HepG2 (cell line): ENCODE measurements around the gene ZNF48. TPM values are rescaled to one million over a fixed set of nuclear protein-coding genes. Genes with fewer than 3 reads are reported as not detected.
A peak's percentile ranks its signal among the peaks of the same experiment; 100 is the strongest.

Source experiments
- ATAC-seq: fragments of 200-7000 bp; cut with Tn5 transposase; 3 replicates; pipeline ENCODE4 v1.9.1; 2020; ENCODE audit warnings: mild to moderate bottlenecking, moderate library complexity
- BruUV-seq: library from RNA; stranded (reverse); fragments of 400-500 nt; replicated peaks from 2 replicates; lab custom pipeline; 2021; lab: Mats Ljungman, UMichigan
- CTCF ChIA-PET: fragments of 300-600 bp; formaldehyde crosslinking; extraction: SDS; loops from one replicate; lab custom pipeline; 2021; ENCODE audit warnings: low total read pairs, inconsistent platforms, low intra/inter-chr PET ratio; lab: Yijun Ruan, JAX
- POLR2A ChIA-PET: fragments of 350-600 bp; sonication (Branson Sonifier 250); formaldehyde crosslinking; loops from one replicate; lab custom pipeline; 2020; ENCODE audit warnings: antibody characterized with exemption, inconsistent platforms; lab: Yijun Ruan, JAX
- DNase-seq: peaks from one replicate; pipeline ENCODE4 v3.0.0-alpha.2; 2015; ENCODE audit warnings: low spot score
- FAIRE-seq: peaks from 3 replicates; lab custom pipeline; 2011; peaks lifted over from hg19 to GRCh38; lab: Jason Lieb, UNC
- H2AFZ ChIP-seq: one replicate; pipeline ENCODE4 v1.6.1; 2011; ENCODE audit warnings: low read length, inconsistent platforms
- H3K27ac ChIP-seq: fragments of 300-600 bp; 3 replicates; pipeline ENCODE4 v1.8.0; 2011; ENCODE audit warnings: mixed run types, mild to moderate bottlenecking, mixed read lengths, low read length, inconsistent platforms; ENCODE audit not compliant: insufficient read depth; ENCODE audit errors: extremely low read length
- H3K27me3 ChIP-seq, 2 experiments: fragments of 200-600 bp in 1 of 2; 2 replicates in 1 of 2; 3 replicates in 1 of 2; pipeline versions ENCODE4 v1.6.0 to v1.8.0; 2011; ENCODE audit warnings: low read length in 2 of 2, mild to moderate bottlenecking in 2 of 2, moderate library complexity in 2 of 2, inconsistent platforms in 1 of 2; ENCODE audit not compliant: insufficient read depth in 2 of 2, control insufficient read depth in 1 of 2
- H3K36me3 ChIP-seq, 2 experiments: fragments of 200-600 bp in 1 of 2; replicated peaks in 1 of 2; 2 replicates in 1 of 2; 3 replicates in 1 of 2; pipeline versions ENCODE4 v1.5.1 to v1.8.0; 2011; ENCODE audit warnings: low read length in 2 of 2, inconsistent platforms in 1 of 2; ENCODE audit not compliant: insufficient read depth in 2 of 2, control insufficient read depth in 1 of 2
- H3K4me1 ChIP-seq: 2 replicates; pipeline ENCODE4 v1.5.1; 2012; ENCODE audit warnings: low read length, inconsistent platforms; ENCODE audit not compliant: insufficient read depth
- H3K4me2 ChIP-seq: 2 replicates; pipeline ENCODE4 v1.6.0; 2011; ENCODE audit warnings: low read depth, low read length, inconsistent platforms
- H3K4me3 ChIP-seq, 3 experiments: fragments of 200-600 bp in 1 of 3; sonication (generic), shearing (Covaris generic) in 1 of 3; replicated peaks in 1 of 3; 2 replicates each; pipeline ENCODE4 v1.5.1; 2011 to 2016; ENCODE audit warnings: low read length in 3 of 3, inconsistent platforms in 2 of 3, low read depth in 2 of 3, mild to moderate bottlenecking in 2 of 3, control low read depth in 1 of 3, mixed read lengths in 1 of 3; ENCODE audit not compliant: insufficient read depth in 1 of 3
- H3K79me2 ChIP-seq: one replicate; pipeline ENCODE4 v1.6.1; 2011; ENCODE audit warnings: low read length, inconsistent platforms; ENCODE audit not compliant: insufficient read depth
- H3K9ac ChIP-seq: 2 replicates; pipeline ENCODE4 v1.6.0; 2011; ENCODE audit warnings: mild to moderate bottlenecking, low read depth, low read length, inconsistent platforms; ENCODE audit not compliant: insufficient read depth
- H3K9me3 ChIP-seq: 2 replicates; pipeline ENCODE4 v1.5.1; 2012; ENCODE audit warnings: mild to moderate bottlenecking, low read length
- H4K20me1 ChIP-seq: 2 replicates; pipeline ENCODE4 v1.6.0; 2011; ENCODE audit warnings: inconsistent platforms, mild to moderate bottlenecking, low read length, moderate library complexity; ENCODE audit not compliant: insufficient read depth
- AGO1 ChIP-seq: fragments of 200-400 bp; formaldehyde crosslinking; IDR thresholded peaks from 2 replicates; pipeline ENCODE4 v1.6.1; 2017; ENCODE audit warnings: mild to moderate bottlenecking, low read depth, low read length, moderate library complexity; ENCODE audit not compliant: poor library complexity, severe bottlenecking
- AGO2 ChIP-seq: fragments of 200-400 bp; formaldehyde crosslinking; optimal IDR thresholded peaks from 2 replicates; pipeline ENCODE3; 2017; ENCODE audit warnings: mild to moderate bottlenecking, low read depth, low read length, moderate library complexity
- AKAP8 ChIP-seq: sonication (generic); formaldehyde crosslinking; IDR thresholded peaks from 2 replicates; pipeline ENCODE4 v1.5.1; 2020; ENCODE audit warnings: mild to moderate bottlenecking, missing genetic modification reagents
- HIVEP1 ChIP-seq: sonication (generic); formaldehyde crosslinking; IDR thresholded peaks from 2 replicates; pipeline ENCODE4 v1.4.0; 2020; ENCODE audit warnings: mild to moderate bottlenecking, missing genetic modification reagents
- IRX3 ChIP-seq: sonication (generic); formaldehyde crosslinking; IDR thresholded peaks from 2 replicates; pipeline ENCODE4 v1.8.1; 2023; ENCODE audit warnings: mild to moderate bottlenecking, low read depth, missing genetic modification reagents, borderline replicate concordance
- POLR2G ChIP-seq: fragments of 200-400 bp; formaldehyde crosslinking; IDR thresholded peaks from 2 replicates; pipeline ENCODE4 v1.6.1; 2018; ENCODE audit warnings: mild to moderate bottlenecking, low read depth, low read length, moderate library complexity
- RAD21 ChIP-seq: fragments of 450-650 bp; formaldehyde crosslinking; IDR thresholded peaks from 2 replicates; pipeline ENCODE4 v1.5.0; 2020; ENCODE audit warnings: mild to moderate bottlenecking
- RBFOX2 ChIP-seq: fragments of 200-400 bp; formaldehyde crosslinking; IDR thresholded peaks from 2 replicates; pipeline ENCODE4 v1.6.1; 2017; ENCODE audit warnings: low read depth, mild to moderate bottlenecking, low read length
- ZNF281 ChIP-seq: sonication (generic); formaldehyde crosslinking; IDR thresholded peaks from 2 replicates; pipeline ENCODE4 v1.4.0; 2020; ENCODE audit warnings: missing genetic modification reagents, borderline replicate concordance
- ZNF563 ChIP-seq: sonication (generic); formaldehyde crosslinking; IDR thresholded peaks from 2 replicates; pipeline ENCODE4 v1.8.0; 2022; ENCODE audit warnings: mild to moderate bottlenecking, moderate library complexity, missing genetic modification reagents
- ZNF687 ChIP-seq: sonication (generic); formaldehyde crosslinking; IDR thresholded peaks from 2 replicates; pipeline ENCODE4 v1.5.1; 2020; ENCODE audit warnings: mild to moderate bottlenecking, missing genetic modification reagents, moderate library complexity
- ZNF776 ChIP-seq: sonication (generic); formaldehyde crosslinking; IDR thresholded peaks from 2 replicates; pipeline ENCODE4 v1.4.0; 2020; ENCODE audit warnings: mild to moderate bottlenecking, missing genetic modification reagents
- WGBS: methylation state at CpG from one replicate; pipeline ENCODE4 v1.1.6; 2017; ENCODE audit warnings: low lambda C conversion rate; 5-methylcytosine and 5-hydroxymethylcytosine counted together
- in situ Hi-C: cut with HindIII; loops from 2 replicates; pipeline ENCODE4 v1.10.0; 2017; ENCODE audit warnings: low pct_unique_long_range_greater_than_20kb; ENCODE audit not compliant: extremely low pct_ligation_motif_present
- intact Hi-C: fragments of 100-400 bp; cut with micrococcal nuclease; formaldehyde crosslinking; loops from one replicate; pipeline ENCODE4 v1.10.0; 2022; ENCODE audit not compliant: unreplicated experiment
- polyA plus RNA-seq, 8 experiments: library from polyadenylated mRNA; depleted of rRNA in 3 of 8; stranded (reverse) in 7 of 8; unstranded in 1 of 8; fragments of >200 nt; fragmentation: Illumina TruSeq in 4 of 8; extraction: Trizol in 4 of 8; gene quantifications; 2 replicates each; pipeline versions ENCODE4 v1.2.1 to v1.2.3, GENCODE V29; 2011 to 2016; ENCODE audit warnings: low read depth in 4 of 8, missing spikeins in 1 of 8, mixed read lengths in 1 of 8; ENCODE audit not compliant: insufficient read depth in 1 of 8
- total RNA-seq, 5 experiments: library from RNA; depleted of rRNA; stranded (reverse); fragments of >200 nt; fragmentation: Illumina TruSeq; extraction: Trizol; gene quantifications; 2 replicates each; pipeline ENCODE4 v1.2.3, GENCODE V29; 2016; ENCODE audit warnings: low read depth in 1 of 5

Gene ZNF48
- total and polyA plus RNA-seq, 2 of the 13 experiments (the other 11 are each of a cell fraction or from before 2014, with no cell fraction given), result 9.9 to 12.3 TPM

- Histone ChIP-seq H3K9me3 (no peaks in the 10 kb centered on the region), H4K20me1 (no peaks in the 10 kb centered on the region), H3K4me3 (no peak overlapping the region), H3K4me2 (0 out of 2 replicates have a peak overlapping the region, but pooled peaks have one; percentile 95), H3K27me3 (no peaks in the 10 kb centered on the region; a peak in 1 of 5 replicates), H3K9ac (no peak overlapping the region; the same call in 1 of the 2 replicates), H2AFZ (no peak overlapping the region), H3K79me2 (peaks cover 26% of the 10 kb centered on the region), H3K4me1 (peaks cover 43% of the 10 kb centered on the region), H3K27ac (peak overlapping the region; percentile 5), H3K36me3 (peaks cover 12 to 40% of the 10 kb centered on the region in 2 experiments)
- ATAC-seq (no peak), FAIRE-seq (no peak), DNase-seq (no peak)
- ChIA-PET POLR2A (interaction anchor here (1.7 to 6.7 kb wide), 2 partner anchors 12 to 52 kb away, joined by 4 to 94 read pairs; partner anchors contain the start of gene TBC1D10B), CTCF (no interaction called here)
- 92% methylated on average over 37 of the region's 37 CpGs for WGBS
- BruUV-seq, result no TSS peak
- intact Hi-C loops (no loop called here), in situ Hi-C loops (loop anchor here (10.0 kb wide), 1 partner anchor 257 kb away; the partner anchor contains the start of gene ZNF689)
- TF ChIP-seq AKAP8 (CRISPR knock-in tag) (0 out of 2 replicates have a peak, but pooled peaks have one; percentile 3), AGO1 (peak; percentile 83), POLR2G (peak; percentile 12; the same call in 1 of the 2 replicates), RBFOX2 (peak; percentile 55), ZNF281 (CRISPR knock-in tag) (no peak), HIVEP1 (CRISPR knock-in tag) (peak; percentile 38; the same call in 1 of the 2 replicates), AGO2 (peak; percentile 63), ZNF687 (CRISPR knock-in tag) (peak; percentile 29; the same call in 1 of the 2 replicates), ZNF563 (CRISPR knock-in tag) (no peak), RAD21 (CRISPR knock-in tag) (peak; percentile 8; the same call in 1 of the 2 replicates), ZNF776 (0 out of 2 replicates have a peak, but pooled peaks have one; percentile 24), IRX3 (CRISPR knock-in tag) (no peak)
Measured at GRCh38 chr16:30357715-30358576, 37.3 kb upstream of the ZNF48 start.
